H1 (cell line): ENCODE data around the gene RAB3IL1. TPM values are rescaled to one million over a fixed set of nuclear protein-coding genes. Genes with fewer than 3 reads are reported as not detected.
"Not testable (repeated sequence)": the region's sequence is repeated elsewhere in the genome, so short reads cannot be mapped to it uniquely, and the experiment has no call there.

Source experiments
- CTCF ChIA-PET: fragments of 300-600 bp; sonication (Branson Sonifier 250); formaldehyde crosslinking; loops from one replicate; lab custom pipeline; 2021; ENCODE audit not compliant: partially characterized antibody; lab: Charles Lee
- POLR2A ChIA-PET: fragments of 300-600 bp; sonication (Branson Sonifier 250); formaldehyde crosslinking; loops from one replicate; lab custom pipeline; 2021; ENCODE audit warnings: inconsistent platforms; ENCODE audit not compliant: partially characterized antibody; lab: Charles Lee
- DNase-seq, 2 experiments: peaks; one replicate each; pipeline versions ENCODE4 v3.0.0 to v3.0.0-alpha.2; 2010 to 2022; ENCODE audit warnings: low spot score in 2 of 2, low read depth in 1 of 2, mixed read lengths in 1 of 2
- FAIRE-seq: peaks from 2 replicates; lab custom pipeline; 2011; peaks lifted over from hg19 to GRCh38; lab: Jason Lieb, UNC
- H2AFZ ChIP-seq: 2 replicates; pipeline ENCODE4 v1.8.1; 2012; ENCODE audit warnings: low read length, inconsistent platforms
- H2AK5ac ChIP-seq: 2 replicates; pipeline ENCODE4 v1.6.1; 2013; ENCODE audit warnings: low read depth, low read length
- H2BK120ac ChIP-seq: replicated peaks from 2 replicates; pipeline ENCODE3; 2013; ENCODE audit warnings: low read depth, low read length, inconsistent platforms
- H2BK12ac ChIP-seq: 2 replicates; pipeline ENCODE4 v1.6.1; 2013; ENCODE audit warnings: low read depth, low read length
- H2BK15ac ChIP-seq: 2 replicates; pipeline ENCODE4 v1.6.1; 2013; ENCODE audit warnings: low read length
- H2BK20ac ChIP-seq: 2 replicates; pipeline ENCODE4 v1.6.1; 2013; ENCODE audit warnings: low read length
- H2BK5ac ChIP-seq: 2 replicates; pipeline ENCODE4 v1.6.1; 2013; ENCODE audit warnings: low read depth, low read length
- H3K14ac ChIP-seq: 2 replicates; pipeline ENCODE4 v1.6.1; 2013; ENCODE audit warnings: inconsistent platforms; ENCODE audit not compliant: insufficient read length
- H3K18ac ChIP-seq: 2 replicates; pipeline ENCODE4 v1.6.1; 2013; ENCODE audit warnings: low read length; ENCODE audit errors: extremely low read depth
- H3K23ac ChIP-seq: 2 replicates; pipeline ENCODE4 v1.6.1; 2013; ENCODE audit warnings: inconsistent platforms; ENCODE audit not compliant: insufficient read length
- H3K23me2 ChIP-seq: 2 replicates; pipeline ENCODE4 v1.6.1; 2013; ENCODE audit warnings: low read depth, low read length
- H3K27ac ChIP-seq: 2 replicates; pipeline ENCODE4 v1.6.1; 2011; ENCODE audit warnings: low read depth, low read length, inconsistent platforms
- H3K27me3 ChIP-seq, 4 experiments: replicated peaks in 1 of 4; 1 replicate in 1 of 4; 2 replicates in 3 of 4; pipeline versions ENCODE4 v1.6.1 to v1.8.1; 2011 to 2013; ENCODE audit warnings: low read length in 3 of 4, mild to moderate bottlenecking in 3 of 4, inconsistent platforms in 2 of 4, mixed read lengths in 2 of 4, moderate library complexity in 1 of 4; ENCODE audit not compliant: control insufficient read depth in 3 of 4, insufficient read depth in 3 of 4; ENCODE audit errors: extremely low read depth in 1 of 4
- H3K36me3 ChIP-seq, 4 experiments: 2 replicates each; pipeline versions ENCODE4 v1.6.1 to v1.8.1; 2011 to 2013; ENCODE audit warnings: mild to moderate bottlenecking in 4 of 4, low read length in 3 of 4, moderate library complexity in 2 of 4, control low read depth in 1 of 4, inconsistent platforms in 1 of 4; ENCODE audit not compliant: insufficient read depth in 4 of 4, control insufficient read depth in 2 of 4
- H3K4ac ChIP-seq: replicated peaks from 2 replicates; pipeline ENCODE3; 2013; ENCODE audit warnings: low read length, low read depth, mixed read lengths, inconsistent platforms; ENCODE audit not compliant: insufficient read length
- H3K4me1 ChIP-seq, 4 experiments: replicated peaks in 1 of 4; 1 replicate in 1 of 4; 2 replicates in 3 of 4; pipeline versions ENCODE4 v1.6.1 to v1.8.1; 2011 to 2013; ENCODE audit warnings: low read length in 3 of 4, inconsistent platforms in 2 of 4, mixed read lengths in 1 of 4; ENCODE audit not compliant: insufficient read depth in 4 of 4, control insufficient read depth in 3 of 4
- H3K4me2 ChIP-seq, 2 experiments: 2 replicates each; pipeline versions ENCODE4 v1.6.1 to v1.8.1; 2011 to 2013; ENCODE audit warnings: low read depth in 2 of 2, low read length in 2 of 2, control low read depth in 1 of 2, inconsistent platforms in 1 of 2, mild to moderate bottlenecking in 1 of 2; ENCODE audit not compliant: insufficient read depth in 1 of 2
- H3K4me3 ChIP-seq, 4 experiments: fragments of 200-600, 300-600 bp in 1 of 4; sonication (generic), shearing (Covaris generic), sonication (Bioruptor Twin) in 1 of 4; 2 replicates each; pipeline versions ENCODE4 v1.5.1 to v1.8.1; 2011 to 2016; ENCODE audit warnings: low read length in 4 of 4, low read depth in 3 of 4, control low read depth in 2 of 4, inconsistent platforms in 2 of 4, mild to moderate bottlenecking in 2 of 4, mixed read lengths in 1 of 4, moderate library complexity in 1 of 4; ENCODE audit not compliant: insufficient read depth in 2 of 4; ENCODE audit errors: extremely low read depth in 1 of 4
- H3K56ac ChIP-seq: replicated peaks from 2 replicates; pipeline ENCODE3; 2013; ENCODE audit warnings: low read depth, mild to moderate bottlenecking, mixed read lengths, low read length, inconsistent platforms; ENCODE audit not compliant: insufficient read length
- H3K79me1 ChIP-seq: 2 replicates; pipeline ENCODE4 v1.6.1; 2013; ENCODE audit warnings: low read depth, low read length, control low read depth
- H3K79me2 ChIP-seq, 2 experiments: 2 replicates each; pipeline versions ENCODE4 v1.6.1 to v1.8.1; 2012 to 2013; ENCODE audit warnings: low read length in 2 of 2, mild to moderate bottlenecking in 2 of 2, inconsistent platforms in 1 of 2; ENCODE audit not compliant: insufficient read depth in 2 of 2, control insufficient read depth in 1 of 2
- H3K9ac ChIP-seq, 4 experiments: replicated peaks in 1 of 4; 1 replicate in 1 of 4; 2 replicates in 3 of 4; pipeline versions ENCODE4 v1.6.1 to v1.8.1; 2011 to 2013; ENCODE audit warnings: low read depth in 3 of 4, low read length in 3 of 4, control low read depth in 2 of 4, mild to moderate bottlenecking in 2 of 4, moderate library complexity in 2 of 4, inconsistent platforms in 1 of 4; ENCODE audit errors: extremely low read depth in 1 of 4
- H3K9me3 ChIP-seq, 2 experiments: 2 replicates each; pipeline versions ENCODE4 v1.6.1 to v1.8.1; 2012 to 2013; ENCODE audit warnings: mild to moderate bottlenecking in 2 of 2, moderate library complexity in 2 of 2, control low read depth in 1 of 2, inconsistent platforms in 1 of 2, low read depth in 1 of 2, low read length in 1 of 2, mixed read lengths in 1 of 2; ENCODE audit not compliant: insufficient read depth in 2 of 2
- H4K20me1 ChIP-seq, 2 experiments: replicated peaks in 1 of 2; 2 replicates each; pipeline versions ENCODE3 to v1.8.1; 2011 to 2013; ENCODE audit warnings: inconsistent platforms in 2 of 2, low read length in 2 of 2, mild to moderate bottlenecking in 1 of 2; ENCODE audit not compliant: insufficient read depth in 2 of 2, control insufficient read depth in 1 of 2
- H4K5ac ChIP-seq: 2 replicates; pipeline ENCODE4 v1.6.1; 2013; ENCODE audit warnings: low read length, low read depth, mixed read lengths, inconsistent platforms; ENCODE audit not compliant: insufficient read length
- H4K8ac ChIP-seq: 2 replicates; pipeline ENCODE4 v1.8.0; 2013; ENCODE audit warnings: mild to moderate bottlenecking, moderate library complexity, low read length, inconsistent platforms; ENCODE audit not compliant: insufficient read depth; ENCODE audit errors: extremely low read depth
- H4K91ac ChIP-seq: replicated peaks from 2 replicates; pipeline ENCODE3; 2013; ENCODE audit warnings: low read length, mixed read lengths, inconsistent platforms; ENCODE audit not compliant: insufficient read length
- RXRA ChIP-seq: IDR thresholded peaks from 2 replicates; pipeline ENCODE4 v1.6.1; 2011; ENCODE audit warnings: low read depth, mild to moderate bottlenecking, low read length, moderate library complexity; ENCODE audit not compliant: insufficient read depth
- WGBS, 2 experiments: shearing (Covaris generic) in 1 of 2; methylation state at CpG; one replicate each; pipeline versions ENCODE4 v1.1.6 to v1.1.7; 2013 to 2015; ENCODE audit warnings: low lambda C conversion rate in 2 of 2, mixed read lengths in 2 of 2, inconsistent platforms in 1 of 2, low coverage in 1 of 2, missing lambda C conversion rate in 1 of 2; ENCODE audit not compliant: insufficient replicate concordance in 2 of 2, insufficient coverage in 1 of 2, insufficient read length in 1 of 2; ENCODE audit errors: extremely low coverage in 1 of 2, missing lambda C conversion rate in 1 of 2; 5-methylcytosine and 5-hydroxymethylcytosine counted together
- polyA plus RNA-seq, 7 experiments: library from polyadenylated mRNA; depleted of rRNA in 3 of 7; stranded (reverse) in 5 of 7; unstranded in 2 of 7; fragments of >200 nt in 5 of 7; fragments of 200-250 nt in 2 of 7; gene quantifications; 1 replicate in 5 of 7; 2 replicates in 1 of 7; 4 replicates in 1 of 7; pipeline versions ENCODE4 v1.2.1 to v1.2.3, GENCODE V29; 2011 to 2013; ENCODE audit warnings: missing spikeins in 2 of 7, mixed read lengths in 2 of 7
- total RNA-seq: library from RNA; stranded (reverse); fragmentation: NEBNext Ultra II Directional; extraction: Animal tissue kit (Norgen Biotek cat#: 25700); gene quantifications from 2 replicates; pipeline ENCODE4 v1.2.1, GENCODE V29; 2021
- TF ChIP-seq, protein P1 (sequence below): IDR thresholded peaks from 2 replicates; pipeline ENCODE4 v1.6.1; 2011; ENCODE audit warnings: low read depth, mild to moderate bottlenecking, low read length; ENCODE audit not compliant: insufficient read depth

Gene RAB3IL1
- total and polyA plus RNA-seq, 2 of the 8 experiments (the other 6 are each of a cell fraction or from before 2014, with no cell fraction given): 6.8 to 7.9 TPM

GRCh38 chr11:61882879-61883278 is 34.5 kb downstream of the RAB3IL1 start (continued):
- TF ChIP-seq RXRA: no peak
- TF ChIP-seq, protein P1, sequence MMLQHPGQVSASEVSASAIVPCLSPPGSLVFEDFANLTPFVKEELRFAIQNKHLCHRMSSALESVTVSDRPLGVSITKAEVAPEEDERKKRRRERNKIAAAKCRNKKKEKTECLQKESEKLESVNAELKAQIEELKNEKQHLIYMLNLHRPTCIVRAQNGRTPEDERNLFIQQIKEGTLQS: no peak

GRCh38 chr11:61882267-61882666 is 35.1 kb downstream of the RAB3IL1 start:
- H2BK15ac ChIP-seq, H3K27ac ChIP-seq, H3K27me3 ChIP-seq, H3K14ac ChIP-seq, FAIRE-seq, H3K9ac ChIP-seq, H2BK20ac ChIP-seq, H3K18ac ChIP-seq, H4K5ac ChIP-seq, H3K9me3 ChIP-seq, DNase-seq, H2BK5ac ChIP-seq, H3K79me1 ChIP-seq, H3K79me2 ChIP-seq, H3K36me3 ChIP-seq, H4K20me1 ChIP-seq, H2BK120ac ChIP-seq, H4K8ac ChIP-seq, H3K4me2 ChIP-seq, H4K91ac ChIP-seq, H3K4me3 ChIP-seq, H3K23me2 ChIP-seq, H3K23ac ChIP-seq, H3K4ac ChIP-seq, H2AFZ ChIP-seq, H3K56ac ChIP-seq: not testable (repeated sequence)
- H2BK12ac ChIP-seq: peak overlapping the region; percentile 17; the same call in 1 of the 2 replicates
- CTCF ChIA-PET: interaction anchor here (0.6 to 13.5 kb wide), 10 partner anchors 8 to 236 kb away, joined by 3 to 172 read pairs (median 10); partner anchors contain the start of gene FADS3
- WGBS, 2 experiments: 87% methylated on average over 3 of the region's 3 CpGs; no CpG with 5 or more reads in 1 of the 2 experiments
- POLR2A ChIA-PET: interaction anchor here (1.2 to 4.1 kb wide), 4 partner anchors 8 to 67 kb away, joined by 3 to 15 read pairs (median 4); partner anchors contain the start of genes FADS1 and FADS2
- 0 out of 2 replicates have a peak overlapping the region, but pooled peaks have one; percentile 13 for H2AK5ac ChIP-seq
- peaks cover 0 to 17% (median 8%) of the 10 kb centered on the region in 4 experiments for H3K4me1 ChIP-seq
